H9 (cell line): Measurements from ENCODE around the gene ASXL3. TPM values are rescaled to one million over a fixed set of nuclear protein-coding genes. Genes with fewer than 3 reads are reported as not detected.

Source experiments
- DNase-seq: peaks from one replicate; pipeline ENCODE4 v3.0.0-alpha.2; 2017
- H2AFZ ChIP-seq: one replicate; pipeline ENCODE4 v1.6.1; 2013; ENCODE audit warnings: mild to moderate bottlenecking, low read length, control low read depth, moderate library complexity
- H2AK5ac ChIP-seq: 2 replicates; pipeline ENCODE4 v1.6.1; 2013; ENCODE audit warnings: low read length, control low read depth, mixed read lengths; ENCODE audit not compliant: insufficient read length
- H2BK120ac ChIP-seq: one replicate; pipeline ENCODE4 v1.6.1; 2013; ENCODE audit warnings: low read depth, mild to moderate bottlenecking, low read length, control low read depth, inconsistent platforms; ENCODE audit not compliant: poor library complexity, severe bottlenecking
- H2BK12ac ChIP-seq: 2 replicates; pipeline ENCODE4 v1.6.1; 2013; ENCODE audit warnings: low read length, control low read depth, mixed read lengths, low read depth; ENCODE audit not compliant: insufficient read length
- H2BK15ac ChIP-seq: 2 replicates; pipeline ENCODE4 v1.6.1; 2013; ENCODE audit warnings: low read depth, low read length, control low read depth
- H2BK20ac ChIP-seq: one replicate; pipeline ENCODE4 v1.6.1; 2013; ENCODE audit warnings: low read depth, mild to moderate bottlenecking, low read length, control low read depth, inconsistent platforms; ENCODE audit not compliant: poor library complexity, severe bottlenecking
- H2BK5ac ChIP-seq: 2 replicates; pipeline ENCODE4 v1.6.1; 2013; ENCODE audit warnings: low read length, control low read depth, mixed read lengths; ENCODE audit not compliant: insufficient read length
- H3K14ac ChIP-seq: 2 replicates; pipeline ENCODE4 v1.6.1; 2013; ENCODE audit warnings: low read length, control low read depth; ENCODE audit not compliant: insufficient read depth
- H3K18ac ChIP-seq: 2 replicates; pipeline ENCODE4 v1.6.1; 2013; ENCODE audit warnings: low read depth, mild to moderate bottlenecking, mixed read lengths, low read length, control low read depth; ENCODE audit not compliant: insufficient read length
- H3K23ac ChIP-seq: 2 replicates; pipeline ENCODE4 v1.6.1; 2013; ENCODE audit warnings: low read length, control low read depth, mixed read lengths, low read depth; ENCODE audit not compliant: insufficient read length
- H3K23me2 ChIP-seq: 2 replicates; pipeline ENCODE4 v1.6.1; 2013; ENCODE audit warnings: low read depth, mild to moderate bottlenecking, mixed read lengths, low read length, control low read depth; ENCODE audit not compliant: insufficient read length, poor library complexity, severe bottlenecking
- H3K27ac ChIP-seq: 2 replicates; pipeline ENCODE4 v1.5.1; 2013; ENCODE audit warnings: low read length, control low read depth, mixed read lengths, low read depth; ENCODE audit not compliant: insufficient read length
- H3K27me3 ChIP-seq: 2 replicates; pipeline ENCODE4 v1.6.1; 2013; ENCODE audit warnings: low read length, control low read depth, inconsistent platforms; ENCODE audit not compliant: insufficient read depth
- H3K4ac ChIP-seq: 2 replicates; pipeline ENCODE4 v1.6.1; 2013; ENCODE audit warnings: low read depth, mild to moderate bottlenecking, control low read depth, inconsistent platforms, low read length, moderate library complexity
- H3K4me1 ChIP-seq: 2 replicates; pipeline ENCODE4 v1.6.1; 2013; ENCODE audit warnings: low read length, control low read depth, inconsistent platforms; ENCODE audit not compliant: insufficient read depth
- H3K4me2 ChIP-seq: 2 replicates; pipeline ENCODE4 v1.6.1; 2013; ENCODE audit warnings: low read length, control low read depth, mixed read lengths; ENCODE audit not compliant: insufficient read length, insufficient read depth
- H3K56ac ChIP-seq: 2 replicates; pipeline ENCODE4 v1.6.1; 2013; ENCODE audit warnings: low read depth, mild to moderate bottlenecking, mixed read lengths, low read length, control low read depth; ENCODE audit not compliant: insufficient read length
- H3K79me1 ChIP-seq: 2 replicates; pipeline ENCODE4 v1.6.1; 2013; ENCODE audit warnings: low read depth, mild to moderate bottlenecking, moderate library complexity, low read length, control low read depth, inconsistent platforms; ENCODE audit not compliant: insufficient read depth, poor library complexity, severe bottlenecking
- H3K79me2 ChIP-seq: 2 replicates; pipeline ENCODE4 v1.6.1; 2013; ENCODE audit warnings: low read length, control low read depth, inconsistent platforms; ENCODE audit not compliant: insufficient read depth
- H3K9ac ChIP-seq: 2 replicates; pipeline ENCODE4 v1.6.1; 2013; ENCODE audit warnings: low read length, control low read depth, mixed read lengths; ENCODE audit not compliant: insufficient read length; ENCODE audit errors: extremely low read depth
- H3K9me3 ChIP-seq: one replicate; pipeline ENCODE4 v1.6.1; 2013; ENCODE audit warnings: low read depth, low read length, inconsistent platforms; ENCODE audit not compliant: control insufficient read depth
- H3T11ph ChIP-seq: one replicate; pipeline ENCODE4 v1.6.1; 2013; ENCODE audit warnings: mild to moderate bottlenecking, low read length, control low read depth, inconsistent platforms
- H4K20me1 ChIP-seq: one replicate; pipeline ENCODE4 v1.6.1; 2013; ENCODE audit not compliant: control insufficient read depth, insufficient read length, insufficient read depth
- H4K5ac ChIP-seq: 2 replicates; pipeline ENCODE4 v1.6.1; 2013; ENCODE audit warnings: low read depth, mild to moderate bottlenecking, mixed read lengths, low read length, control low read depth; ENCODE audit not compliant: insufficient read length
- H4K8ac ChIP-seq: replicated peaks from 2 replicates; pipeline ENCODE4 v1.6.1; 2013; ENCODE audit warnings: low read length, control low read depth, mixed read lengths, low read depth; ENCODE audit not compliant: insufficient read length
- H4K91ac ChIP-seq: 2 replicates; pipeline ENCODE4 v1.6.1; 2013; ENCODE audit warnings: low read depth, mild to moderate bottlenecking, moderate library complexity, mixed read lengths, low read length, control low read depth; ENCODE audit not compliant: insufficient read length
- H3K27ac Mint-ChIP-seq, 3 experiments: 2 replicates in 2 of 3; 3 replicates in 1 of 3; pipeline ENCODE4 v1.8.0; 2020 to 2021; ENCODE audit warnings: mixed read lengths in 3 of 3, mild to moderate bottlenecking in 1 of 3, moderate library complexity in 1 of 3
- H3K27me3 Mint-ChIP-seq: 2 replicates; pipeline ENCODE4 v1.8.0; 2021; ENCODE audit warnings: low read depth, mild to moderate bottlenecking, moderate library complexity, mixed read lengths
- H3K36me3 Mint-ChIP-seq, 3 experiments: 2 replicates in 2 of 3; 3 replicates in 1 of 3; pipeline ENCODE4 v1.8.0; 2020 to 2021; ENCODE audit warnings: low read depth in 3 of 3, mixed read lengths in 3 of 3; ENCODE audit not compliant: insufficient read depth in 1 of 3
- H3K4me1 Mint-ChIP-seq, 2 experiments: 2 replicates each; pipeline ENCODE4 v1.8.0; 2020; ENCODE audit warnings: mixed read lengths in 2 of 2
- H3K4me3 Mint-ChIP-seq, 2 experiments: 2 replicates in 1 of 2; 3 replicates in 1 of 2; pipeline ENCODE4 v1.8.0; 2020 to 2021; ENCODE audit warnings: mild to moderate bottlenecking in 2 of 2, mixed read lengths in 2 of 2, moderate library complexity in 1 of 2
- H3K9me3 Mint-ChIP-seq, 2 experiments: 2 replicates in 1 of 2; 3 replicates in 1 of 2; pipeline ENCODE4 v1.8.0; 2020; ENCODE audit warnings: mild to moderate bottlenecking in 2 of 2, mixed read lengths in 2 of 2, moderate library complexity in 1 of 2
- WGBS: extraction: QIAGEN DNeasy Blood & Tissue Kit; methylation state at CpG from one replicate; pipeline ENCODE4 v1.1.7; 2013; ENCODE audit warnings: missing lambda C conversion rate, low lambda C conversion rate, mixed read lengths; ENCODE audit not compliant: insufficient read length; ENCODE audit errors: extremely low coverage; 5-methylcytosine and 5-hydroxymethylcytosine counted together
- total RNA-seq: library from RNA; stranded (reverse); gene quantifications from 2 replicates; pipeline ENCODE4 v1.2.1, GENCODE V29; 2021
- TF ChIP-seq, protein P1 (sequence below): fragments of 200-600 bp; sonication (generic); conservative IDR thresholded peaks from 3 replicates; pipeline ENCODE4 v1.8.0; 2021; ENCODE audit warnings: antibody characterized with exemption, mild to moderate bottlenecking

The ASXL3 gene
- total RNA-seq, 1 experiment from 2014 or later, result 0.35 TPM

DNA sequence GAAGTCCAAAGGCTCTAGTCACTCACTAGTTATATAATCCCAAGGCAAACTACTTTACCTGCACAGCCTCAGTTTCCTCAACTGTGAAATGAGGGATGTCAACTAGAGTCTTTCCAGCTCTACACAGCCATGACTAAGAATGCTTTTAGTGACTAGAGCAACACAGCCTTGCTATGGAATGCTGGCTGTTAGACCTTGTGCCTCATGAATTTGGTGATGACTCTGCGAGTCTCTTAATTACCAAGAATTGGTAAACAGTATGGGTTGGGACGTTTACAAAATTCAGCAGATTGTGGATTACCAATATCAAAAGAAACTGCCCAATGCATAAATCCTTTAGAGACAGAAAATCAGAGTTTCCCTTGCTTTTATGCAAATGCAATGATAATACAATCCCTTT is 163.7 kb downstream of the ASXL3 start:
- peaks cover 5 to 10% of the 10 kb centered on the region in 2 experiments; a peak in 2 of 4 replicates for H3K4me1 Mint-ChIP-seq

More for the DNA sequence above, 163.7 kb downstream of the ASXL3 start:
- H3T11ph ChIP-seq, result no peak overlapping the region
- H3K79me1 ChIP-seq, result no peaks in the 10 kb centered on the region
- no peak overlapping the region for H3K4ac ChIP-seq
- H2AFZ ChIP-seq, result no peak overlapping the region
- no peak overlapping the region for H3K4me2 ChIP-seq
- H2BK12ac ChIP-seq, result no peak overlapping the region
- Mint-ChIP-seq H3K9me3 (no peaks in the 10 kb centered on the region), H3K27me3 (no peaks in the 10 kb centered on the region; the same call in 1 of the 2 replicates), H3K27ac (no peak overlapping the region), H3K36me3 (no peaks in the 10 kb centered on the region), H3K4me3 (no peak overlapping the region)
- TF ChIP-seq, protein P1, sequence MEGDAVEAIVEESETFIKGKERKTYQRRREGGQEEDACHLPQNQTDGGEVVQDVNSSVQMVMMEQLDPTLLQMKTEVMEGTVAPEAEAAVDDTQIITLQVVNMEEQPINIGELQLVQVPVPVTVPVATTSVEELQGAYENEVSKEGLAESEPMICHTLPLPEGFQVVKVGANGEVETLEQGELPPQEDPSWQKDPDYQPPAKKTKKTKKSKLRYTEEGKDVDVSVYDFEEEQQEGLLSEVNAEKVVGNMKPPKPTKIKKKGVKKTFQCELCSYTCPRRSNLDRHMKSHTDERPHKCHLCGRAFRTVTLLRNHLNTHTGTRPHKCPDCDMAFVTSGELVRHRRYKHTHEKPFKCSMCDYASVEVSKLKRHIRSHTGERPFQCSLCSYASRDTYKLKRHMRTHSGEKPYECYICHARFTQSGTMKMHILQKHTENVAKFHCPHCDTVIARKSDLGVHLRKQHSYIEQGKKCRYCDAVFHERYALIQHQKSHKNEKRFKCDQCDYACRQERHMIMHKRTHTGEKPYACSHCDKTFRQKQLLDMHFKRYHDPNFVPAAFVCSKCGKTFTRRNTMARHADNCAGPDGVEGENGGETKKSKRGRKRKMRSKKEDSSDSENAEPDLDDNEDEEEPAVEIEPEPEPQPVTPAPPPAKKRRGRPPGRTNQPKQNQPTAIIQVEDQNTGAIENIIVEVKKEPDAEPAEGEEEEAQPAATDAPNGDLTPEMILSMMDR, result no peak
- no peak overlapping the region for H2BK5ac ChIP-seq
- H3K4me1 ChIP-seq, result no peaks in the 10 kb centered on the region
- no peak overlapping the region for H3K14ac ChIP-seq
- no peak overlapping the region for H3K56ac ChIP-seq
- H3K79me2 ChIP-seq, result no peaks in the 10 kb centered on the region
- H3K23me2 ChIP-seq, result no peaks in the 10 kb centered on the region
- no peak overlapping the region for H2BK20ac ChIP-seq
- no peak overlapping the region for H4K5ac ChIP-seq
- H3K27ac ChIP-seq, result no peak overlapping the region
- H2AK5ac ChIP-seq, result no peak overlapping the region
- H3K9me3 ChIP-seq, result no peaks in the 10 kb centered on the region
- no peak overlapping the region for H2BK15ac ChIP-seq
- DNase-seq, result no peak
- no peak overlapping the region for H2BK120ac ChIP-seq
- H3K9ac ChIP-seq, result no peak overlapping the region
- no peaks in the 10 kb centered on the region for H3K27me3 ChIP-seq
- WGBS, result no CpG with 5 or more reads among the region's 2 CpGs
- no peaks in the 10 kb centered on the region for H4K20me1 ChIP-seq
- H3K18ac ChIP-seq, result no peak overlapping the region
- H4K91ac ChIP-seq, result no peak overlapping the region
- no peak overlapping the region for H4K8ac ChIP-seq
- no peak overlapping the region for H3K23ac ChIP-seq
